GM13976 (cell line): ENCODE data around the gene VPS36.

Experiments
- DNase-seq: peaks from one replicate; pipeline ENCODE4 v3.0.0; 2012; ENCODE audit warnings: low spot score
- CTCF ChIP-seq: IDR thresholded peaks from 2 replicates; pipeline ENCODE4 v1.5.1; 2012; ENCODE audit warnings: borderline replicate concordance, mild to moderate bottlenecking; ENCODE audit not compliant: insufficient read depth; ENCODE audit errors: extremely low read depth, missing control alignments, control extremely low read depth
- in situ Hi-C: fragments of 300-500 bp; cut with MboI; formaldehyde crosslinking; loops from one replicate; pipeline ENCODE4 v1.12.0; 2022; ENCODE audit warnings: low sequenced_read_pairs, mixed read lengths, inconsistent platforms; ENCODE audit not compliant: unreplicated experiment

The VPS36 gene

GRCh38 chr13:52406629-52407028 is 43.8 kb downstream of the VPS36 start:
- DNase-seq = no peak
- in situ Hi-C loops = no loop called here

GRCh38 chr13:52405767-52406494 is 44.5 kb downstream of the VPS36 start, which contains the start of gene THSD1:
Gene THSD1 (minus strand): TSS chr13:52406172. CDS start chr13:52402600, 3,572 bp downstream.
- DNase-seq = peak; percentile 56
- in situ Hi-C loops = no loop called here
- no peak for TF ChIP-seq CTCF

More at GRCh38 chr13:52406629-52407028, 43.8 kb downstream of the VPS36 start:
- TF ChIP-seq CTCF = no peak

GRCh38 chr13:52405369-52405766 is 45.1 kb downstream of the VPS36 start:
- in situ Hi-C loops = no loop called here
- no peak for DNase-seq
- TF ChIP-seq CTCF = no peak

- in situ Hi-C loops = no loop called here
- no peak for TF ChIP-seq CTCF
- DNase-seq = no peak
Measured at GRCh38 chr13:52399708-52400107, 50.7 kb downstream of the VPS36 start.

- in situ Hi-C loops = no loop called here
- no peak for TF ChIP-seq CTCF
- no peak for DNase-seq
Measured at GRCh38 chr13:52399046-52399445, 51.4 kb downstream of the VPS36 start.

- in situ Hi-C loops = no loop called here
- DNase-seq = no peak
- TF ChIP-seq CTCF = no peak
Measured at GRCh38 chr13:52395704-52396103, 54.7 kb downstream of the VPS36 start.
